ENCODE results near the gene OR6J1. TPM values are rescaled to one million over a fixed set of nuclear protein-coding genes. Genes with fewer than 3 reads are reported as not detected.

The OR6J1 gene
- total and polyA plus RNA-seq, 2 donors (not counting 3 experiments of a cell fraction or from before 2014, with no cell fraction given): not detected

GRCh38 chr14:22666203-22666893 is 22.2 kb upstream of the OR6J1 start:
- DNase-seq (ENCODE audit: low read depth, low spot score): no peak

More at GRCh38 chr14:22666203-22666893, 22.2 kb upstream of the OR6J1 start:
- no peak for TF ChIP-seq JUN (IDR thresholded peaks at IDR 0.05; ENCODE audit: borderline replicate concordance, insufficient read depth, insufficient read length, low read depth)
- TF ChIP-seq MYC (IDR thresholded peaks at IDR 0.05; ENCODE audit: low read depth, low read length): no peak
- TF ChIP-seq GATA2 (IDR thresholded peaks at IDR 0.05; ENCODE audit: insufficient read depth, insufficient read length, low read depth, low read length): no peak
- no peak for TF ChIP-seq EZH2 (IDR thresholded peaks at IDR 0.05; ENCODE audit: borderline replicate concordance, low read depth, low read length, severe bottlenecking)
- TF ChIP-seq CTCF (IDR thresholded peaks at IDR 0.05; ENCODE audit: extremely low read depth in 1 of 2, insufficient read depth in 1 of 2, low read depth in 1 of 2, low read length in 2 of 2): no peak
- no peak for TF ChIP-seq POLR2AphosphoS5 (IDR thresholded peaks at IDR 0.05; ENCODE audit: insufficient read depth, low read depth, low read length)
- no peak for TF ChIP-seq POLR2A (IDR thresholded peaks at IDR 0.05; ENCODE audit: low read depth, low read length)
- no peak for TF ChIP-seq MAX (IDR thresholded peaks at IDR 0.05; ENCODE audit: insufficient read depth, insufficient read length)
- TF ChIP-seq FOS (IDR thresholded peaks at IDR 0.05; ENCODE audit: borderline replicate concordance, insufficient read depth, low read length): no peak
- intact Hi-C loops (cut with micrococcal nuclease): no loop called here
- Histone ChIP-seq H3K9me1 (replicated peaks; ENCODE audit: control insufficient read depth, extremely low read depth, insufficient read depth, low read length) (no peaks in the 10 kb centered on the region), H3K36me3 (ENCODE audit: control insufficient read depth in 2 of 2, extremely low read depth in 1 of 2, insufficient read depth in 2 of 2, low read length in 2 of 2) (no peaks in the 10 kb centered on the region), H3K4me1 (ENCODE audit: control insufficient read depth, extremely low read depth, insufficient read depth, low read length) (peaks cover 4% of the 10 kb centered on the region), H2AFZ (ENCODE audit: low read depth, low read length) (no peak overlapping the region), H3K27ac (ENCODE audit: insufficient read depth, low read depth, low read length) (no peak overlapping the region), H3K9me3 (replicated peaks; ENCODE audit: control insufficient read depth, insufficient read depth, low read length) (no peaks in the 10 kb centered on the region), H3K9ac (replicated peaks; ENCODE audit: extremely low read depth, insufficient read depth, low read length) (no peak overlapping the region), H3K4me2 (ENCODE audit: insufficient read depth, low read length) (no peak overlapping the region), H3K79me2 (ENCODE audit: control insufficient read depth, insufficient read depth, low read length) (no peaks in the 10 kb centered on the region), H3K27me3 (ENCODE audit: control insufficient read depth in 2 of 2, insufficient read depth in 2 of 2, low read length in 2 of 2) (no peaks in the 10 kb centered on the region), H4K20me1 (replicated peaks; ENCODE audit: control insufficient read depth, extremely low read depth, insufficient read depth, low read length) (no peaks in the 10 kb centered on the region), H3K4me3 (replicated peaks in 1 of 3; ENCODE audit: insufficient read depth in 1 of 3, low read depth in 1 of 3, low read length in 3 of 3) (no peak overlapping the region)
- ChIA-PET CTCF (interaction anchor here (1.0 kb wide), 1 partner anchor 13 kb away, joined by 3 read pairs; no protein-coding TSS in a partner anchor), POLR2A (no interaction called here)
- no TSS peak for BruUV-seq (replicated peaks)
- dilution Hi-C loops (cut with MboI; ENCODE audit: extremely low pct_ligation_motif_present, low sequenced_read_pairs): no loop called here
- FAIRE-seq: no peak
